MM.1S (cell line): ENCODE measurements around the gene RUNX2.

Experiments
- DNase-seq: peaks from one replicate; pipeline ENCODE4 v3.0.0-alpha.2; 2015
- H2AFZ ChIP-seq: fragments of 300-600 bp; sonication (generic); 2 replicates; pipeline ENCODE4 v1.6.0; 2016; ENCODE audit warnings: antibody characterized with exemption, low read length
- H3F3A ChIP-seq: fragments of 300-600 bp; sonication (generic); 2 replicates; pipeline ENCODE4 v1.6.1; 2016; ENCODE audit warnings: mild to moderate bottlenecking, antibody characterized with exemption, low read length, moderate library complexity, mixed read lengths; ENCODE audit not compliant: insufficient read depth
- H3K27ac ChIP-seq: fragments of 300-600 bp; sonication (generic); 2 replicates; pipeline ENCODE4 v1.5.1; 2016; ENCODE audit warnings: mild to moderate bottlenecking, low read length
- H3K27me3 ChIP-seq: fragments of 300-600 bp; sonication (generic); replicated peaks from 2 replicates; pipeline ENCODE4 v1.6.0; 2016; ENCODE audit warnings: low read length; ENCODE audit not compliant: insufficient read depth
- H3K36me3 ChIP-seq: fragments of 300-600 bp; sonication (generic); replicated peaks from 2 replicates; pipeline ENCODE4 v1.6.1; 2016; ENCODE audit warnings: mild to moderate bottlenecking, low read length, mixed read lengths; ENCODE audit not compliant: insufficient read depth
- H3K4me1 ChIP-seq: fragments of 300-600 bp; sonication (generic); 2 replicates; pipeline ENCODE4 v1.6.1; 2016; ENCODE audit warnings: low read length, mixed read lengths
- H3K4me2 ChIP-seq: fragments of 300-600 bp; sonication (generic); 2 replicates; pipeline ENCODE4 v1.6.0; 2016; ENCODE audit warnings: low read depth, low read length
- H3K4me3 ChIP-seq: fragments of 300-600 bp; sonication (generic); 2 replicates; pipeline ENCODE4 v1.5.1; 2016; ENCODE audit warnings: low read length, mixed read lengths
- H3K79me2 ChIP-seq: fragments of 300-600 bp; sonication (generic); 2 replicates; pipeline ENCODE4 v1.6.1; 2016; ENCODE audit warnings: mixed run types, low read length, mixed read lengths
- H3K9ac ChIP-seq: fragments of 300-600 bp; sonication (generic); 2 replicates; pipeline ENCODE4 v1.6.1; 2016; ENCODE audit warnings: low read length, mixed read lengths
- H3K9me2 ChIP-seq: fragments of 300-600 bp; sonication (generic); replicated peaks from 2 replicates; pipeline ENCODE4 v1.6.1; 2016; ENCODE audit warnings: mild to moderate bottlenecking, low read length, mixed read lengths; ENCODE audit not compliant: insufficient read depth
- H3K9me3 ChIP-seq: fragments of 300-600 bp; sonication (generic); replicated peaks from 2 replicates; pipeline ENCODE4 v1.6.1; 2016; ENCODE audit warnings: mild to moderate bottlenecking, low read length, mixed read lengths; ENCODE audit not compliant: insufficient read depth
- H4K20me1 ChIP-seq: fragments of 300-600 bp; sonication (generic); 2 replicates; pipeline ENCODE4 v1.6.1; 2016; ENCODE audit warnings: mild to moderate bottlenecking, low read length, moderate library complexity, mixed read lengths; ENCODE audit not compliant: insufficient read depth
- EZH2 ChIP-seq: fragments of 300-600 bp; sonication (generic); optimal IDR thresholded peaks from 2 replicates; pipeline ENCODE3; 2017; ENCODE audit warnings: low read depth, mild to moderate bottlenecking, antibody characterized with exemption, low read length, mixed read lengths
- EZH2phosphoT487 ChIP-seq: fragments of 300-600 bp; sonication (generic); IDR thresholded peaks from 2 replicates; pipeline ENCODE4 v1.6.1; 2018; ENCODE audit warnings: antibody characterized with exemption, low read length
- TF ChIP-seq, protein P1 (sequence below): fragments of 300-600 bp; sonication (generic); IDR thresholded peaks from 2 replicates; pipeline ENCODE4 v1.5.1; 2016; ENCODE audit warnings: antibody characterized with exemption, low read length, mixed read lengths

RUNX2 gene

DNA sequence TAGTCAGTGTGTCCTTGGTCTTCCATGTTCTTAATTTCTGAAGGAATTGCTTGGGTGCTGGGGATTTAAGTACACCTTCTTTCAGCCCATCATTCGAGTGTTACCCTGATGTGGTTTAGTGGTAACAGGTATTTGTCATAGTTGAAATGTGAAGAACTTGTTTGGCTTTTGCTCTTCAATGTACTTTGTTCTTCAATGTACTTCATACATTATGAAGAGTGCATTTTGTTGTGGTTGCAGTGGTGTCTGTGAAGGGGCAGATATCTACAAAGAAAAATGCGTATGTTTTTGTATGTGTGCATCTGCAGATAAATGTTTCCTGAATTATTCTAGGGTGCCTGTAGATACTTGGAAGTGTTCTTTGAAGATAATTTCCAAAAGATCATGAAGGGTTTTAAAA lies 160.8 kb downstream of the RUNX2 start:
- Histone ChIP-seq H3K27ac (no peak overlapping the region), H3K79me2 (peaks cover 78% of the 10 kb centered on the region), H3F3A (peaks cover 15% of the 10 kb centered on the region), H3K9ac (no peak overlapping the region), H3K9me3 (no peaks in the 10 kb centered on the region), H3K27me3 (no peaks in the 10 kb centered on the region), H3K4me1 (peaks cover 28% of the 10 kb centered on the region), H3K4me2 (no peak overlapping the region), H4K20me1 (peaks cover 35% of the 10 kb centered on the region), H3K9me2 (no peaks in the 10 kb centered on the region), H3K36me3 (peaks cover 9% of the 10 kb centered on the region; the same call in 1 of the 2 replicates), H2AFZ (no peak overlapping the region), H3K4me3 (no peak overlapping the region)
- DNase-seq = no peak
- TF ChIP-seq, protein P1, sequence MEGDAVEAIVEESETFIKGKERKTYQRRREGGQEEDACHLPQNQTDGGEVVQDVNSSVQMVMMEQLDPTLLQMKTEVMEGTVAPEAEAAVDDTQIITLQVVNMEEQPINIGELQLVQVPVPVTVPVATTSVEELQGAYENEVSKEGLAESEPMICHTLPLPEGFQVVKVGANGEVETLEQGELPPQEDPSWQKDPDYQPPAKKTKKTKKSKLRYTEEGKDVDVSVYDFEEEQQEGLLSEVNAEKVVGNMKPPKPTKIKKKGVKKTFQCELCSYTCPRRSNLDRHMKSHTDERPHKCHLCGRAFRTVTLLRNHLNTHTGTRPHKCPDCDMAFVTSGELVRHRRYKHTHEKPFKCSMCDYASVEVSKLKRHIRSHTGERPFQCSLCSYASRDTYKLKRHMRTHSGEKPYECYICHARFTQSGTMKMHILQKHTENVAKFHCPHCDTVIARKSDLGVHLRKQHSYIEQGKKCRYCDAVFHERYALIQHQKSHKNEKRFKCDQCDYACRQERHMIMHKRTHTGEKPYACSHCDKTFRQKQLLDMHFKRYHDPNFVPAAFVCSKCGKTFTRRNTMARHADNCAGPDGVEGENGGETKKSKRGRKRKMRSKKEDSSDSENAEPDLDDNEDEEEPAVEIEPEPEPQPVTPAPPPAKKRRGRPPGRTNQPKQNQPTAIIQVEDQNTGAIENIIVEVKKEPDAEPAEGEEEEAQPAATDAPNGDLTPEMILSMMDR = no peak
- TF ChIP-seq EZH2 (no peak), EZH2phosphoT487 (no peak)

DNA sequence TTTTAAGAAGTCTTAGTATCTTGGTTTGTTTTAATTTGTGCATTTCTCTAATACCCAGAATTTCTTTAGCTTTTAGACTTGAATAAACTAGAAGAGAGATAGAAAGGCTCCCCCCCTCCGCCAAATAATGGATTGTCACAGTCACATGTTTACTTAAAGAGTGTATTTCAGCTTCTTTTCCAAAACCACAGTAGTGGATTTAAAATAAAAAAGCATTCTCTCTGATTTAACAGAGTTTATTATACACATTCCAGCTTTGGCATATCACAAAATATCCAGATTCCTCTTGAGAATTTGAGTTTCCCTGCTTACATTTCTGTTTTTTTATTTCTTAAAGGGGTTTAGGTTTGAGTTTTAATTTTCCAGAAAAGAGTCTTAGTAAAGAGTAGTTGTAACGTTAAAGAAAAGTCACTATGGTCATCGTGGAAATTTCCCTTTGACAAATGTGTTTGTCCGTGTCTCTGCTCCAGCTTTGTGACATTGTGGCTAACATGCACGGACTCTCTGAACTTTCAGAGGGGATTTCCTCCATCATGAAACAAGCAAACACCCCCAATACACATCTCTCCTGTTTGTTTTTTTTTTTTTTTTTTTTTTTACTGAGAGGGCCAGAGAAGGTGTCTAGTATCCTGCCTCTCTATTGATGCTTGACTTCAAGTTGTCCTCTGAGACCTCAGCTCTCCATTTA lies 163.1 kb downstream of the RUNX2 start:
- Histone ChIP-seq H3K4me2 (no peak overlapping the region), H3K9me3 (no peaks in the 10 kb centered on the region), H3K79me2 (peaks cover 87% of the 10 kb centered on the region), H3K36me3 (peaks cover 9% of the 10 kb centered on the region; the same call in 1 of the 2 replicates), H3K4me3 (no peak overlapping the region), H3K4me1 (peaks cover 25% of the 10 kb centered on the region), H4K20me1 (peaks cover 29% of the 10 kb centered on the region), H3K9me2 (no peaks in the 10 kb centered on the region), H2AFZ (no peak overlapping the region), H3K9ac (no peak overlapping the region), H3K27me3 (no peaks in the 10 kb centered on the region), H3K27ac (no peak overlapping the region), H3F3A (peaks cover 9% of the 10 kb centered on the region)
- TF ChIP-seq, protein P1 = no peak
- no peak for TF ChIP-seq EZH2
- TF ChIP-seq EZH2phosphoT487 = no peak
- no peak for DNase-seq

DNA sequence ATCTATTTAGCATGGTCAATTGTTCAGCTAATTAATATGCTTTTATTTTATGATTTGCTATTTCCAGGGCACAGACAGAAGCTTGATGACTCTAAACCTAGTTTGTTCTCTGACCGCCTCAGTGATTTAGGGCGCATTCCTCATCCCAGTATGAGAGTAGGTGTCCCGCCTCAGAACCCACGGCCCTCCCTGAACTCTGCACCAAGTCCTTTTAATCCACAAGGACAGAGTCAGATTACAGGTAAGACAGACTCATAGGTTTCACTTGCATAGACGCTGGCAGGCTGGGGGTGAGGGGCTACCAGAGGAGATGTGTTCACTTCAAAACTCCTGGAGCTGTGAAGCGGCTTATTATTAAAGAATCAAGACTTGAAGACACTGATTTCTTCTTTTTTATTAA lies 163.7 kb downstream of the RUNX2 start:
- Histone ChIP-seq H3K9me3 (no peaks in the 10 kb centered on the region), H3K9ac (no peak overlapping the region), H3K27ac (no peak overlapping the region), H3K4me1 (peaks cover 20% of the 10 kb centered on the region), H3K27me3 (no peaks in the 10 kb centered on the region), H3K36me3 (peaks cover 9% of the 10 kb centered on the region; the same call in 1 of the 2 replicates), H3K4me2 (no peak overlapping the region), H4K20me1 (peaks cover 24% of the 10 kb centered on the region), H3F3A (peaks cover 4% of the 10 kb centered on the region; the same call in 1 of the 2 replicates), H3K4me3 (no peak overlapping the region), H2AFZ (no peak overlapping the region), H3K9me2 (no peaks in the 10 kb centered on the region), H3K79me2 (peaks cover 93% of the 10 kb centered on the region)
- TF ChIP-seq, protein P1 = no peak
- no peak for TF ChIP-seq EZH2phosphoT487
- no peak for TF ChIP-seq EZH2
- DNase-seq = no peak
